HG02759 (cell line): ENCODE results near the gene OPRL1.
"Not testable (repeated sequence)": the region's sequence is repeated elsewhere in the genome, so short reads cannot be mapped to it uniquely, and the experiment has no call there.

ENCODE experiments used
- ATAC-seq: cut with Tn5 transposase; IDR thresholded peaks from one replicate; pipeline ENCODE4 v1.9.1; 2021; ENCODE audit warnings: mild to moderate bottlenecking, moderate library complexity; ENCODE audit not compliant: unreplicated experiment

Gene OPRL1

GRCh38 chr20:64114356-64114971 lies 34.6 kb downstream of the OPRL1 start:
- ATAC-seq = no peak

- no peak for ATAC-seq
Observed at GRCh38 chr20:64115171-64115911, 35.5 kb downstream of the OPRL1 start.

- no peak for ATAC-seq
Observed at GRCh38 chr20:64116016-64116415, 36.1 kb downstream of the OPRL1 start.

GRCh38 chr20:64116541-64117431 lies 36.9 kb downstream of the OPRL1 start:
- ATAC-seq = no peak

- not testable (repeated sequence) for ATAC-seq
Observed at GRCh38 chr20:64117432-64117777, 37.5 kb downstream of the OPRL1 start.

- ATAC-seq = no peak
Observed at GRCh38 chr20:64119301-64119680, 39.4 kb downstream of the OPRL1 start.

GRCh38 chr20:64119681-64120341 lies 39.9 kb downstream of the OPRL1 start:
- ATAC-seq = no peak

- ATAC-seq = no peak
Observed at GRCh38 chr20:64121586-64121985, 41.7 kb downstream of the OPRL1 start.

GRCh38 chr20:64122927-64123326 lies 43.0 kb downstream of the OPRL1 start:
- ATAC-seq = not testable (repeated sequence)

GRCh38 chr20:64123517-64123916 lies 43.6 kb downstream of the OPRL1 start:
- ATAC-seq = not testable (repeated sequence)

- ATAC-seq = no peak
Observed at GRCh38 chr20:64129146-64129782, 49.4 kb downstream of the OPRL1 start.

- ATAC-seq = no peak
Observed at GRCh38 chr20:64130271-64130670, 50.4 kb downstream of the OPRL1 start.

GRCh38 chr20:64130876-64131275 lies 51.0 kb downstream of the OPRL1 start:
- no peak for ATAC-seq

GRCh38 chr20:64131406-64131805 lies 51.5 kb downstream of the OPRL1 start:
- no peak for ATAC-seq

- ATAC-seq = no peak
Observed at GRCh38 chr20:64133951-64134407, 54.1 kb downstream of the OPRL1 start.

- not testable (repeated sequence) for ATAC-seq
Observed at GRCh38 chr20:64134744-64135143, 54.9 kb downstream of the OPRL1 start.

GRCh38 chr20:64136004-64136710 lies 56.3 kb downstream of the OPRL1 start:
- ATAC-seq = no peak

GRCh38 chr20:64137598-64138031 lies 57.7 kb downstream of the OPRL1 start:
- ATAC-seq = no peak

GRCh38 chr20:64138276-64138815 lies 58.5 kb downstream of the OPRL1 start:
- no peak for ATAC-seq
